Suprapubic skin (tissue), 4 donors: ENCODE measurements around the gene ZIM2.

ENCODE experiments used
- CTCF ChIP-seq, 2 donors: fragments of 200-600 bp in 1 of 2; fragments of 450-650 bp in 1 of 2; sonication (generic) in 1 of 2; IDR thresholded peaks; one replicate each; pipeline ENCODE4 v1.5.1; 2016 to 2019; ENCODE audit warnings: antibody characterized with exemption in 2 of 2, mild to moderate bottlenecking in 1 of 2, moderate library complexity in 1 of 2
- POLR2A ChIP-seq, 2 donors: fragments of 450-650 bp; IDR thresholded peaks; one replicate each; pipeline ENCODE4 v1.6.1; 2017; ENCODE audit warnings: antibody characterized with exemption in 2 of 2, mild to moderate bottlenecking in 2 of 2, moderate library complexity in 2 of 2
- POLR2AphosphoS5 ChIP-seq, 3 donors: sonication (generic); formaldehyde crosslinking; IDR thresholded peaks; one replicate each; pipeline ENCODE4 v1.6.1; 2017; ENCODE audit warnings: antibody characterized with exemption in 3 of 3

DNA sequence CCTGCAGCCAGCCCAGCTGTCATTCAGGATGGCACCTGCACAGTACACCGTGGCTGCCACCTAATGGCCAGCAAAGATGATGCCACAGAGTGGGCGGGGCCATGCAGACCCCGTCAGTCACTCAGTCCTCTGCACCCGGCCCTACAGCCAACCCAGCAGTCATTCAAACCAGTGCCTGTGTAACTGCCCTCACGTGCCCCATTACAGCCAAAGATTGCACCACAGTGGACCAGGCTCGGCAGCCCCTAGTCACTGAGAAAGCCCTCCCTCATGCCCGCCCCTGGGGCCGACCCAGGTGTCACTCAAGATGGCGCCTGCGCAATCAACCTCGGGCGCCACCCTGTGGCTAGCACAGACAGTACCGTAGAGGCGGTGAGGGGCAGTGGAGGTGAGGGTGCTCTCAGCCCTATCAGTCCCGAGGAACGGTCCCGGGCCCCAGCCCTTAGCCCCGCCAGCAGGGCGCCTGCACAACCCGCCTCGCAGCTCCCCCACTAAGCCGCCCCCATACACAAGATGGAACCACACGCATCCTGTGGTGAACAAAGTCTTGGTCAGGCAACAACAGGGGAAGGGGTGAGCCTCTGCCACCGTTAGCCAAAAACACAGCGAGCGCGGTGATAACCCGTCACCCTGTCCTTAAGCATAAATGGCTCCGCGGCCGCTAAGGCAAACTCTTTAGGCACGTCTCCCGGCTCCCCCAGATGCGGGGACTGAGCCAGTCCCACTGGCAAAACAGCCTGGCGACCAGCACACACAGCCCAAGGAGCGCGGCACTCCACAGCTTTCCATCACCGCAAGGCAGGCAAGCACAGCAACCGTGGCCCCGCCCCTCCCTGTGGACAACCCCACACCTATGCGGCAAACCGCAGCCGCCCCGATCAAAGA lies 2.3 kb downstream of the ZIM2 start:
- TF ChIP-seq CTCF (IDR thresholded peaks at IDR 0.05): peak; percentile 14 to 46
- TF ChIP-seq POLR2AphosphoS5 (IDR thresholded peaks at IDR 0.05): peak in 1 of 3 donors; percentile 31
- no peak for TF ChIP-seq POLR2A (IDR thresholded peaks at IDR 0.05)
